Testis (tissue), 3 donors: Measurements from ENCODE around the gene SCYL2. TPM values are rescaled to one million over a fixed set of nuclear protein-coding genes. Genes with fewer than 3 reads are reported as not detected.
"Not testable (repeated sequence)": the region's sequence is repeated elsewhere in the genome, so short reads cannot be mapped to it uniquely, and the experiment has no call there.

ENCODE experiments used
- DNase-seq: peaks from one replicate; pipeline ENCODE4 v3.0.0-alpha.2; 2019
- H3K27ac ChIP-seq, 2 donors: fragments of 200-600 bp; sonication (generic); one replicate each; pipeline ENCODE4 v1.5.1; 2019
- H3K27me3 ChIP-seq: fragments of 200-600 bp; sonication (generic); one replicate; pipeline ENCODE4 v1.5.1; 2019
- H3K36me3 ChIP-seq: fragments of 200-600 bp; sonication (generic); one replicate; pipeline ENCODE4 v1.5.1; 2017; ENCODE audit warnings: low read depth; ENCODE audit errors: missing control alignments
- H3K4me1 ChIP-seq: fragments of 200-600 bp; sonication (generic); one replicate; pipeline ENCODE4 v1.5.1; 2019
- H3K4me3 ChIP-seq, 2 donors: fragments of 200-600 bp; sonication (generic); one replicate each; pipeline ENCODE4 v1.5.1; 2017 to 2019
- H3K9me3 ChIP-seq: fragments of 200-600 bp; sonication (generic); one replicate; pipeline ENCODE4 v1.5.1; 2017
- POLR2A ChIP-seq: fragments of 450-650 bp; IDR thresholded peaks from one replicate; pipeline ENCODE4 v1.6.1; 2017; ENCODE audit warnings: antibody characterized with exemption, mild to moderate bottlenecking, moderate library complexity
- WGBS, 2 donors: methylation state at CpG; one replicate each; pipeline ENCODE4 v1.1.5; 2018; 5-methylcytosine and 5-hydroxymethylcytosine counted together
- intact Hi-C: fragments of 100-400 bp; cut with DNase I; formaldehyde crosslinking; loops from one replicate; pipeline ENCODE4 v1.15.1; 2023; ENCODE audit warnings: low total_unique reads
- polyA plus RNA-seq: library from polyadenylated mRNA; stranded (reverse); fragments of 350-450 nt; fragmentation: Illumina TruSeq; extraction: RNeasy Lipid Tissue Mini Kit (QIAGEN cat#74804); gene quantifications from one replicate; pipeline ENCODE4 v1.2.3, GENCODE V29; 2014; ENCODE audit warnings: low read depth, low replicate concordance; ENCODE audit not compliant: insufficient read depth
- total RNA-seq, 2 donors: library from RNA; depleted of rRNA; stranded (reverse); fragments of >200 nt; gene quantifications; one replicate each; pipeline ENCODE4 v1.2.3, GENCODE V29; 2016
- TF ChIP-seq, protein P1 (sequence below), 3 experiments: fragments of 450-650 bp in 2 of 3; fragments of 200-600 bp in 1 of 3; sonication (generic) in 1 of 3; IDR thresholded peaks; one replicate each; pipeline ENCODE4 v1.5.1; 2016 to 2019; ENCODE audit warnings: antibody characterized with exemption in 3 of 3, mild to moderate bottlenecking in 2 of 3, moderate library complexity in 1 of 3

The SCYL2 gene
- total and polyA plus RNA-seq, 3 donors from 2014 or later: 23.1 to 75.4 (median 49.0) TPM

DNA sequence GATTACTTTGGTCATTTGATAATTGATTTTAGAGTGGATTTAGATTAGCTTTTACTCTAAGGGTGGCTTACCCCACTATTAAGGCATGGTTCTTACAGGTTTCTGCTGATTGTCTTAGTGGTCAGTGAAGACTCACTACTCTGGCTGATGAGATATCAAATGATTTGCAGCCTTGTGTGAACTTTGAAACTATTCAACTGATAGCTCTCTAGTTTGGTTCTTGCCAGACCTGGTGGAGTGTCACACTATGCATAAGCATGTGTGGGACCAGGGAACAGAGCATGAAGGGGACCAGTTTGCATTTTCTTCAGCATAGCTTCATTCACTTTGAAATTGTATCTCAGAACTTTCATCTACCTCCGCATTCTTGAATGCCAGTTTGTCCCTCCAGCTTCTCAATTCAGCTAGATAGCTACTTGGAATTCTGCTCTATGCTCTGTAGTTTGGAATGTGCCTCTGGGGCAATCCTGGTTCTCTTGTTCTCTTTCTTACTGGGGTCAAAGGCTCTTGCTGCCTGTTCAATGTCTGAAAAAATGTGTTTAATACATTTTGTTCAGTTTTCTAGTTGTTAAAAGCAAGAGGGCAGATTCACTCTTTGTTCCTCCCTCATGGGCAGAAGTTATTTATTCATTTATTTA lies 12.7 kb downstream of the SCYL2 start:
- intact Hi-C loops: no loop called here
- no peak for TF ChIP-seq POLR2A
- TF ChIP-seq, protein P1, sequence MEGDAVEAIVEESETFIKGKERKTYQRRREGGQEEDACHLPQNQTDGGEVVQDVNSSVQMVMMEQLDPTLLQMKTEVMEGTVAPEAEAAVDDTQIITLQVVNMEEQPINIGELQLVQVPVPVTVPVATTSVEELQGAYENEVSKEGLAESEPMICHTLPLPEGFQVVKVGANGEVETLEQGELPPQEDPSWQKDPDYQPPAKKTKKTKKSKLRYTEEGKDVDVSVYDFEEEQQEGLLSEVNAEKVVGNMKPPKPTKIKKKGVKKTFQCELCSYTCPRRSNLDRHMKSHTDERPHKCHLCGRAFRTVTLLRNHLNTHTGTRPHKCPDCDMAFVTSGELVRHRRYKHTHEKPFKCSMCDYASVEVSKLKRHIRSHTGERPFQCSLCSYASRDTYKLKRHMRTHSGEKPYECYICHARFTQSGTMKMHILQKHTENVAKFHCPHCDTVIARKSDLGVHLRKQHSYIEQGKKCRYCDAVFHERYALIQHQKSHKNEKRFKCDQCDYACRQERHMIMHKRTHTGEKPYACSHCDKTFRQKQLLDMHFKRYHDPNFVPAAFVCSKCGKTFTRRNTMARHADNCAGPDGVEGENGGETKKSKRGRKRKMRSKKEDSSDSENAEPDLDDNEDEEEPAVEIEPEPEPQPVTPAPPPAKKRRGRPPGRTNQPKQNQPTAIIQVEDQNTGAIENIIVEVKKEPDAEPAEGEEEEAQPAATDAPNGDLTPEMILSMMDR (IDR thresholded peaks at IDR 0.05): no peak

DNA sequence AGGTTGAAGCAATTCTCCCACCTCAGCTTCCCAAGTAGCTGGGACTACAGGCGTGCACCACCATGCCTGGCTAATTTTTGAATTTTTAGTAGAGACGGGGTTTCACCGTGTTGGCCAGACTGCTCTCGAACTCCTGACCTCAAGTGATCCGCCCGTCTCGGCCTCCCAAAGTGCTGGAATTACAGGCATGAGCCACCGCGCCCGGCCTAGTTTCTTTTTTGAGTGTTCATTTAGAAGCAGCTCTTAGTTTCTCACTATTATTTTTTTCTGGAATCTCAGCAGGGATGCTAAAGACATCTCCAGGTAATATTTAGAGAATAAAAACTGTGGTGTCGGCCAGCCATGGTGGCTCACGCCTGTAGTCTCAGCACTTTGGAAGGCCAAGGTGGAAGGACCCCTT lies 17.6 kb downstream of the SCYL2 start:
- DNase-seq, H3K9me3 ChIP-seq, intact Hi-C loops, H3K36me3 ChIP-seq, H3K4me3 ChIP-seq, H3K4me1 ChIP-seq, H3K27ac ChIP-seq, H3K27me3 ChIP-seq: not testable (repeated sequence)
- WGBS, 2 donors: 93 to 97% methylated on average over 12 of the region's 12 CpGs

More for the DNA sequence above, 12.7 kb downstream of the SCYL2 start:
- Histone ChIP-seq H3K36me3 (no peaks in the 10 kb centered on the region), H3K4me3 (no peak overlapping the region), H3K27me3 (no peaks in the 10 kb centered on the region), H3K4me1 (no peaks in the 10 kb centered on the region), H3K27ac (no peak overlapping the region), H3K9me3 (no peaks in the 10 kb centered on the region)
- no peak for DNase-seq
- WGBS, 2 donors: 83 to 94% methylated on average over 1 of the region's 1 CpG

DNA sequence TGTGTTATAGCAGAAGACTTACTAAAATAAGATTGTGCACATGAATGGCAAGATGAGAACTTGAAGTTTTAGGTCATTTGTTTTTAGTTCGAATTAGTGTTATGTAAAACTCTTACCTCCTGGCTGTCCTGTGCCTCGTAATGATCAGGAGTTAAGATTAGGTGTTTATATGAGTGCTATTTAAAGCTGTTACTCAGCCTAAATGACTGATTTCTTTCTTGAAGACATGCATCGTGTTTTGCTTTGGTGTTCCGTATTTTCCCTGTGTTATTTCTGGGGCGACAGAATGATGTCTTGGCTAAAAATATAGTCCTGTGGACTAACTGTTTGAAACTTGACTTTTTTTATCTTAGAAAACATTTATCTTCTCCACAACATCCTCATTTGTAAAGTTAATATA lies 22.1 kb downstream of the SCYL2 start:
- 94 to 95% methylated on average over 5 of the region's 5 CpGs for WGBS, 2 donors
- H3K36me3 ChIP-seq: no peaks in the 10 kb centered on the region
- TF ChIP-seq, protein P1 (IDR thresholded peaks at IDR 0.05): no peak
- TF ChIP-seq POLR2A: no peak
- H3K27ac ChIP-seq: no peak overlapping the region
- H3K9me3 ChIP-seq: no peaks in the 10 kb centered on the region
- intact Hi-C loops: no loop called here
- H3K27me3 ChIP-seq: no peaks in the 10 kb centered on the region
- no peak overlapping the region for H3K4me3 ChIP-seq
- H3K4me1 ChIP-seq: no peaks in the 10 kb centered on the region
- no peak for DNase-seq

DNA sequence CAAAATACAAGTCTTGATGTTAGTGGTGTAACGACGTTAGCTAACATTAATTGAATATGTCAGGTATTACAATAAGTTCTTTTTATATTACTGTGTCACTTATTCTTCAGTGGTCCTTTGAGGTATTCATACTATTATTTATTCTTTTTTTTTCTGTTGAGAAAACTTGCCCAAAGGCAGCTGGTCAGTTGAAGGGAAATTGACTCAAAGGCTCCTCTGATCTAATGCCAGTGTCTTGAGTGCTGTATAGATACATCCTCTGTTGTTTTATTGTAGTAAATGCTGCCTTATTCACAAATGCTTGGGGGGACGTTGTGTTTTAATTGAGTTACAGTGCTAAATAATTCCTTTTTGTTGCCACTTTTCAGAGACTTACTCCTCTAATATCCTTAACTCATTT lies 23.0 kb downstream of the SCYL2 start:
- DNase-seq: no peak
- TF ChIP-seq, protein P1 (IDR thresholded peaks at IDR 0.05): no peak
- no peak for TF ChIP-seq POLR2A
- Histone ChIP-seq H3K27me3 (no peaks in the 10 kb centered on the region), H3K27ac (no peak overlapping the region), H3K36me3 (no peaks in the 10 kb centered on the region), H3K4me3 (no peak overlapping the region), H3K9me3 (no peaks in the 10 kb centered on the region), H3K4me1 (no peaks in the 10 kb centered on the region)
- 88 to 95% methylated on average over 3 of the region's 3 CpGs for WGBS, 2 donors
- intact Hi-C loops: no loop called here

DNA sequence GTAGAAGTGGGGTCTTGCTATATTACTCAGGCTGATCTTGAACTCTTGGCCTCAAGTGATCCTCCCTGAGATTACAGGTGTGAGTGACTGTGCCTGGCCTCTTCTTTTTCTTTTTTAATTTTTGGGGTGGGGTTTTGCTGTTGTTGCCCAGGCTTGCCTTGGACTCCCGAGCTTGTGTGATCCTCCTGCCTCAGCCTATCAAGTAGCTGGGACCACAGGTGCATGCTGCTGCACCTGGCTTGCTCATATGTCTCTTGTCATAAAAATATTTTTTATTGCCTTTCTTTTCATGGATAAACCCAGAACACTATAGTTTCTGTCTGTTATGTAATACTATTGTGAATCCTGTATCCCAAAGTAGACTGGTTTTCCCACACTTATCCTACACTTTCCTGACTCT lies 26.0 kb downstream of the SCYL2 start:
- DNase-seq: no peak
- no peak for TF ChIP-seq POLR2A
- TF ChIP-seq, protein P1 (IDR thresholded peaks at IDR 0.05): no peak
- no peaks in the 10 kb centered on the region for H3K9me3 ChIP-seq
- H3K27ac ChIP-seq: no peak overlapping the region
- no peak overlapping the region for H3K4me3 ChIP-seq
- no peaks in the 10 kb centered on the region for H3K36me3 ChIP-seq
- H3K4me1 ChIP-seq: no peaks in the 10 kb centered on the region
- intact Hi-C loops: no loop called here
- WGBS, 2 donors: 89% methylated on average over 1 of the region's 1 CpG
- H3K27me3 ChIP-seq: no peaks in the 10 kb centered on the region

DNA sequence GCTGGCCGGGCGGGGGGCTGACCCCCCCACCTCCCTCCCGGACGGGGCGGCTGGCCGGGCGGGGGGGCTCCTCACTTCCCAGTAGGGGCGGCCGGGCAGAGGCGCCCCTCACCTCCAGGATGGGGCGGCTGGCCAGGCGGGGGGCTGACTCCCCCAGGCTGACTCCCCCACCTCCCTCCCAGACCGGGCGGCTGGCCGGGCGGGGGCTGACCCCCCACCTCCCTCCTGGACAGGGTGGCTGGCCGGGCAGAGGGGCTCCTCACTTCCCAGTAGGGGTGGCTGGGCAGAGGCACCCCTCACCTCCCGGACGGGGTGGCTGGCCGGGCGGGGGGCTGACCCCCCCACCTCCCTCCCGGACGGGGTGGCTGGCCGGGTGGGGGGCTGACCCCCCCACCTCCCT lies 27.4 kb downstream of the SCYL2 start:
- H3K27me3 ChIP-seq, H3K36me3 ChIP-seq, H3K27ac ChIP-seq, H3K4me1 ChIP-seq, intact Hi-C loops, H3K4me3 ChIP-seq, DNase-seq, H3K9me3 ChIP-seq: not testable (repeated sequence)
- 60% methylated on average over 1 of the region's 24 CpGs; no CpG with 5 or more reads in 1 of the 2 donors for WGBS, 2 donors
